Tibial nerve (tissue), 4 donors: ENCODE data around the gene ANKRD6.

Experiments
- CTCF ChIP-seq, 5 experiments: fragments of 200-600 bp in 3 of 5; fragments of 450-650 bp in 2 of 5; sonication (generic) in 3 of 5; IDR thresholded peaks; one replicate each; pipeline ENCODE4 v1.5.1; 2016 to 2019; ENCODE audit warnings: antibody characterized with exemption in 5 of 5, mild to moderate bottlenecking in 3 of 5, moderate library complexity in 2 of 5
- EP300 ChIP-seq, 2 donors: sonication (generic); formaldehyde crosslinking; IDR thresholded peaks; one replicate each; pipeline ENCODE4 v1.6.1; 2017; ENCODE audit warnings: antibody characterized with exemption in 2 of 2, mild to moderate bottlenecking in 1 of 2
- POLR2A ChIP-seq, 2 donors: fragments of 450-650 bp; IDR thresholded peaks; one replicate each; pipeline ENCODE4 v1.6.1; 2017; ENCODE audit warnings: antibody characterized with exemption in 2 of 2, mild to moderate bottlenecking in 2 of 2, moderate library complexity in 2 of 2

DNA sequence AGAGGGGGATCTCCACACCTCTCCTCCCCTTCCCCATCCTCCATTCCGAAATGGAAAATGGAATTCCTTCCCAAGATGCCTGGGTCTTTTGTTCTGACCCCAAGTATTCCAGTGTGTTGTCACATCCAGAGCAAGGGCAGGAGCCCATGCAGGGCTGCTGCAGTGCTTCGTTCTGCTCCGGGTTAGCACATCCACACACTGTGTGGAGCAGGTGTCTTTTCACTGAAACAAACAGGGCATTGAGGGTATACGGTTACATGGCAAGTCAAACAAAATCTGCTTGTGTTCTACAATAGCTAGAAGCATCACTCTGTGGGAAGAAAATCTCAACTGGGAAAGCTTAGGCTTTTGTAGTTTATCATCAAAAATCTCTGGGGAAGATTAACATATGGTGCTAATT lies 148.7 kb downstream of the ANKRD6 start:
- no peak for TF ChIP-seq CTCF (IDR thresholded peaks at IDR 0.05)
- TF ChIP-seq POLR2A (IDR thresholded peaks at IDR 0.05) = no peak
- TF ChIP-seq EP300 (IDR thresholded peaks at IDR 0.05) = no peak
